Peyer's patch (tissue), 4 donors: ENCODE measurements around the gene EPAS1.
A peak's percentile ranks its signal among the peaks of the same experiment; 100 is the strongest.

Experiments used
- CTCF ChIP-seq, 6 experiments: fragments of 450-650 bp in 4 of 6; fragments of 200-600 bp in 2 of 6; sonication (generic) in 1 of 6; IDR thresholded peaks; one replicate each; pipeline ENCODE4 v1.5.1; 2017 to 2019; ENCODE audit warnings: antibody characterized with exemption in 6 of 6, mild to moderate bottlenecking in 3 of 6, moderate library complexity in 1 of 6
- POLR2A ChIP-seq, 2 donors: fragments of 450-650 bp; IDR thresholded peaks; one replicate each; pipeline ENCODE4 v1.5.1; 2017; ENCODE audit warnings: antibody characterized with exemption in 2 of 2, mild to moderate bottlenecking in 2 of 2, moderate library complexity in 2 of 2

GRCh38 chr2:46296840-46297545 lies at the start of gene EPAS1:
- TF ChIP-seq CTCF (IDR thresholded peaks at IDR 0.05), result peak in 1 of 6 experiments; percentile 1
- TF ChIP-seq POLR2A (IDR thresholded peaks at IDR 0.05), result peak; percentile 32 to 72
